SK-N-SH treated with all-trans-retinoic acid at 6 μM for 48 hours (cell line): ENCODE results near the gene COG6.

ENCODE experiments used
- ARNTL ChIP-seq: fragments of 450-650 bp; formaldehyde crosslinking; IDR thresholded peaks from 2 replicates; pipeline ENCODE4 v1.5.0; 2020; ENCODE audit warnings: low read depth, mild to moderate bottlenecking, moderate library complexity, borderline replicate concordance
- BACH2 ChIP-seq: fragments of 250-450 bp; sonication (Bioruptor Pico); IDR thresholded peaks from 2 replicates; pipeline ENCODE4 v1.9.0; 2021; ENCODE audit warnings: mild to moderate bottlenecking, borderline replicate concordance
- RARB ChIP-seq: fragments of 250-450 bp; sonication (Bioruptor Pico); IDR thresholded peaks from 2 replicates; pipeline ENCODE4 v1.8.0; 2021; ENCODE audit warnings: mild to moderate bottlenecking, moderate library complexity
- TCF4 ChIP-seq: fragments of 250-450 bp; sonication (Bioruptor Pico); IDR thresholded peaks from 2 replicates; pipeline ENCODE4 v1.8.0; 2021; ENCODE audit warnings: mild to moderate bottlenecking, moderate library complexity, borderline replicate concordance
- ZC3H10 ChIP-seq: fragments of 250-450 bp; sonication (Bioruptor Pico); IDR thresholded peaks from 2 replicates; pipeline ENCODE4 v1.5.1; 2021; ENCODE audit warnings: mild to moderate bottlenecking, moderate library complexity
- ZFP3 ChIP-seq: fragments of 250-450 bp; sonication (Bioruptor Pico); IDR thresholded peaks from 2 replicates; pipeline ENCODE4 v1.5.0; 2020; ENCODE audit warnings: mild to moderate bottlenecking, moderate library complexity
- ZFP30 ChIP-seq: fragments of 450-650 bp; formaldehyde crosslinking; IDR thresholded peaks from 2 replicates; pipeline ENCODE4 v1.5.0; 2022; ENCODE audit warnings: mild to moderate bottlenecking, moderate library complexity
- ZNF565 ChIP-seq: fragments of 450-650 bp; formaldehyde crosslinking; conservative IDR thresholded peaks from 2 replicates; pipeline ENCODE4 v1.5.0; 2020; ENCODE audit warnings: low read depth, mild to moderate bottlenecking, moderate library complexity
- TF ChIP-seq, protein P1 (sequence below): fragments of 250-450 bp; sonication (Bioruptor Pico); IDR thresholded peaks from 2 replicates; pipeline ENCODE4 v1.8.0; 2020; ENCODE audit warnings: mild to moderate bottlenecking, moderate library complexity, borderline replicate concordance
- TF ChIP-seq, protein P2 (sequence below): fragments of 250-450 bp; sonication (Bioruptor Pico); IDR thresholded peaks from 2 replicates; pipeline ENCODE4 v1.8.0; 2021; ENCODE audit warnings: low read depth, mild to moderate bottlenecking, moderate library complexity, borderline replicate concordance
- TF ChIP-seq, protein P3 (sequence below): fragments of 250-450 bp; sonication (Bioruptor Pico); IDR thresholded peaks from 2 replicates; pipeline ENCODE4 v1.5.1; 2021; ENCODE audit warnings: mild to moderate bottlenecking, moderate library complexity

DNA sequence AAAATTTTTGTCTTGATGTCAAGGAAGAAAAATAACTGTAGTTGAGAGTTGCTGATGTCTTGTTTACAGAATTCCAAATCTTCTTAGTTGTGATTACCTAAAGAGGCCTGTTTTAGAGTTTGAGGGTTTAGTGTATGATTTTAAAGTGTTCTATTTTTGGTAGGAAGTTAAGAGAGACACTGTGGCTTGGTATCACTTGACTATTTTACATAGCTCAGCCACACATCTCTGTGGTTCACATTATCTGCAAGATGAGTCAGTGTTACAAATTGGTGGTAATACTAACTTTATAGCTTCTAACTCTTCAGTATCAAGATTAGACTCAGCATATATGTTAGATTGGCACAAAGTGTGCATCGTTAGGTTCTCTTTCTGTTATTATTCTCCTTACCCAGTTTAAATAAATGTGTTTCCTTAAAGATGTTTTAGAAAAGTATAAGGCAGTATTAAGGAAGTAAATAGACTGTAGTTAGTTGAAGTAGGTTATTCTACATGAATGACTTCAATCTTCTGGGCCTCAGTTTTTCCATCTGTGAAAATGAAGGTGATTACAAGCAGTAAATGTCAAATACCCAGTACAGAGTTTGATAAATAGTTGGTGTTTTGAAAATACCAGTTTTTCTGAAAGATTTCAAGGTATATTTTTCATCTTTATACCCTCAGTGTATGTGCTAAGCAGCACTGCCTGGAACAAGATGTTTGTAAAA lies 33.4 kb downstream of the COG6 start:
- TF ChIP-seq ZC3H10 (CRISPR knock-in tag) (no peak), BACH2 (CRISPR knock-in tag) (no peak), ARNTL (no peak), TCF4 (CRISPR knock-in tag) (no peak), ZNF565 (CRISPR knock-in tag) (no peak), ZFP30 (CRISPR knock-in tag) (no peak), ZFP3 (CRISPR knock-in tag) (no peak), RARB (CRISPR knock-in tag) (no peak)
- TF ChIP-seq, protein P1, sequence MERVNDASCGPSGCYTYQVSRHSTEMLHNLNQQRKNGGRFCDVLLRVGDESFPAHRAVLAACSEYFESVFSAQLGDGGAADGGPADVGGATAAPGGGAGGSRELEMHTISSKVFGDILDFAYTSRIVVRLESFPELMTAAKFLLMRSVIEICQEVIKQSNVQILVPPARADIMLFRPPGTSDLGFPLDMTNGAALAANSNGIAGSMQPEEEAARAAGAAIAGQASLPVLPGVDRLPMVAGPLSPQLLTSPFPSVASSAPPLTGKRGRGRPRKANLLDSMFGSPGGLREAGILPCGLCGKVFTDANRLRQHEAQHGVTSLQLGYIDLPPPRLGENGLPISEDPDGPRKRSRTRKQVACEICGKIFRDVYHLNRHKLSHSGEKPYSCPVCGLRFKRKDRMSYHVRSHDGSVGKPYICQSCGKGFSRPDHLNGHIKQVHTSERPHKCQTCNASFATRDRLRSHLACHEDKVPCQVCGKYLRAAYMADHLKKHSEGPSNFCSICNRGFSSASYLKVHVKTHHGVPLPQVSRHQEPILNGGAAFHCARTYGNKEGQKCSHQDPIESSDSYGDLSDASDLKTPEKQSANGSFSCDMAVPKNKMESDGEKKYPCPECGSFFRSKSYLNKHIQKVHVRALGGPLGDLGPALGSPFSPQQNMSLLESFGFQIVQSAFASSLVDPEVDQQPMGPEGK (CRISPR knock-in tag): no peak
- TF ChIP-seq, protein P2, sequence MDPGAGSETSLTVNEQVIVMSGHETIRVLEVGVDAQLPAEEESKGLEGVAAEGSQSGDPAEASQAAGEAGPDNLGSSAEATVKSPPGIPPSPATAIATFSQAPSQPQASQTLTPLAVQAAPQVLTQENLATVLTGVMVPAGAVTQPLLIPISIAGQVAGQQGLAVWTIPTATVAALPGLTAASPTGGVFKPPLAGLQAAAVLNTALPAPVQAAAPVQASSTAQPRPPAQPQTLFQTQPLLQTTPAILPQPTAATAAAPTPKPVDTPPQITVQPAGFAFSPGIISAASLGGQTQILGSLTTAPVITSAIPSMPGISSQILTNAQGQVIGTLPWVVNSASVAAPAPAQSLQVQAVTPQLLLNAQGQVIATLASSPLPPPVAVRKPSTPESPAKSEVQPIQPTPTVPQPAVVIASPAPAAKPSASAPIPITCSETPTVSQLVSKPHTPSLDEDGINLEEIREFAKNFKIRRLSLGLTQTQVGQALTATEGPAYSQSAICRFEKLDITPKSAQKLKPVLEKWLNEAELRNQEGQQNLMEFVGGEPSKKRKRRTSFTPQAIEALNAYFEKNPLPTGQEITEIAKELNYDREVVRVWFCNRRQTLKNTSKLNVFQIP (CRISPR knock-in tag): no peak
- TF ChIP-seq, protein P3, sequence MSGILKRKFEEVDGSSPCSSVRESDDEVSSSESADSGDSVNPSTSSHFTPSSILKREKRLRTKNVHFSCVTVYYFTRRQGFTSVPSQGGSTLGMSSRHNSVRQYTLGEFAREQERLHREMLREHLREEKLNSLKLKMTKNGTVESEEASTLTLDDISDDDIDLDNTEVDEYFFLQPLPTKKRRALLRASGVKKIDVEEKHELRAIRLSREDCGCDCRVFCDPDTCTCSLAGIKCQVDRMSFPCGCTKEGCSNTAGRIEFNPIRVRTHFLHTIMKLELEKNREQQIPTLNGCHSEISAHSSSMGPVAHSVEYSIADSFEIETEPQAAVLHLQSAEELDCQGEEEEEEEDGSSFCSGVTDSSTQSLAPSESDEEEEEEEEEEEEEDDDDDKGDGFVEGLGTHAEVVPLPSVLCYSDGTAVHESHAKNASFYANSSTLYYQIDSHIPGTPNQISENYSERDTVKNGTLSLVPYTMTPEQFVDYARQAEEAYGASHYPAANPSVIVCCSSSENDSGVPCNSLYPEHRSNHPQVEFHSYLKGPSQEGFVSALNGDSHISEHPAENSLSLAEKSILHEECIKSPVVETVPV (CRISPR knock-in tag): no peak
